Activated CD4-positive, alpha-beta T cell treated with anti-CD3 and anti-CD28 coated beads for 36 hours (primary cell): ENCODE data around the gene TANGO6. TPM values are rescaled to one million over a fixed set of nuclear protein-coding genes. Genes with fewer than 3 reads are reported as not detected.

Source experiments
- ATAC-seq: fragments of 200-7000 bp; cut with Tn5 transposase; one replicate; pipeline ENCODE4 v1.10.0; 2021; ENCODE audit warnings: mild to moderate bottlenecking, moderate library complexity
- CTCF ChIA-PET: fragments of 350-600 bp; sonication (Branson Sonifier 250); formaldehyde crosslinking; loops from one replicate; lab custom pipeline; 2021; ENCODE audit warnings: antibody characterized with exemption; lab: Charles Lee
- POLR2A ChIA-PET: fragments of 350-600 bp; sonication (Branson Sonifier 250); formaldehyde crosslinking; loops from one replicate; lab custom pipeline; 2021; ENCODE audit warnings: antibody characterized with exemption, inconsistent platforms; lab: Charles Lee
- DNase-seq: peaks from one replicate; pipeline ENCODE4 v3.0.0-alpha.2; 2020
- H3K27ac Mint-ChIP-seq: one replicate; pipeline ENCODE4 v1.8.0; 2021; ENCODE audit warnings: mixed read lengths
- H3K27me3 Mint-ChIP-seq: one replicate; pipeline ENCODE4 v1.8.0; 2021; ENCODE audit warnings: mixed read lengths
- H3K36me3 Mint-ChIP-seq: one replicate; pipeline ENCODE4 v1.8.0; 2021; ENCODE audit warnings: low read depth, mixed read lengths
- H3K4me1 Mint-ChIP-seq: one replicate; pipeline ENCODE4 v1.8.0; 2021; ENCODE audit warnings: mixed read lengths
- H3K4me3 Mint-ChIP-seq: one replicate; pipeline ENCODE4 v1.8.0; 2021; ENCODE audit warnings: mild to moderate bottlenecking, moderate library complexity, mixed read lengths
- H3K9me3 Mint-ChIP-seq: one replicate; pipeline ENCODE4 v1.8.0; 2021; ENCODE audit warnings: low read depth, mixed read lengths
- intact Hi-C, 2 experiments: fragments of 100-400 bp; cut with DNase I in 1 of 2; cut with micrococcal nuclease in 1 of 2; formaldehyde crosslinking; loops; one replicate each; pipeline versions ENCODE4 v1.14.2 to v1.15.1; 2022 to 2024; cut with DNase I, micrococcal nuclease
- total RNA-seq, 2 experiments: library from RNA; stranded (reverse); gene quantifications; one replicate each; pipeline ENCODE4 v1.2.3, GENCODE V29; 2021

TANGO6 gene
- total RNA-seq, 2 experiments from 2014 or later, result 29.7 to 31.2 TPM

GRCh38 chr16:69014811-69015210, 171.5 kb downstream of the TANGO6 start:
- H3K9me3 Mint-ChIP-seq, result no peaks in the 10 kb centered on the region
- H3K4me3 Mint-ChIP-seq, result no peak overlapping the region
- DNase-seq, result no peak
- ATAC-seq, result no peak
- POLR2A ChIA-PET, result no interaction called here
- H3K4me1 Mint-ChIP-seq, result peaks cover 8% of the 10 kb centered on the region
- peaks cover 9% of the 10 kb centered on the region for H3K36me3 Mint-ChIP-seq
- no peaks in the 10 kb centered on the region for H3K27me3 Mint-ChIP-seq
- CTCF ChIA-PET, result no interaction called here
- intact Hi-C loops, result no loop called here
- no peak overlapping the region for H3K27ac Mint-ChIP-seq

GRCh38 chr16:69017036-69017783, 173.9 kb downstream of the TANGO6 start:
- Mint-ChIP-seq H3K27ac (no peak overlapping the region), H3K4me3 (no peak overlapping the region), H3K4me1 (peaks cover 8% of the 10 kb centered on the region), H3K36me3 (peaks cover 9% of the 10 kb centered on the region), H3K9me3 (no peaks in the 10 kb centered on the region), H3K27me3 (no peaks in the 10 kb centered on the region)
- ChIA-PET CTCF (interaction anchor here (0.7 kb wide), 1 partner anchor 14 kb away, joined by 3 read pairs; no protein-coding TSS in a partner anchor), POLR2A (no interaction called here)
- peak; percentile 63 for ATAC-seq
- intact Hi-C loops, result no loop called here
- DNase-seq, result no peak

- Mint-ChIP-seq H3K9me3 (no peaks in the 10 kb centered on the region), H3K27ac (no peak overlapping the region), H3K4me3 (no peak overlapping the region), H3K36me3 (peaks cover 9% of the 10 kb centered on the region), H3K4me1 (peaks cover 8% of the 10 kb centered on the region), H3K27me3 (no peaks in the 10 kb centered on the region)
- ATAC-seq (no peak), DNase-seq (no peak)
- ChIA-PET POLR2A (no interaction called here), CTCF (no interaction called here)
- intact Hi-C loops, result no loop called here
Measured at GRCh38 chr16:69019811-69020210, 176.5 kb downstream of the TANGO6 start.

GRCh38 chr16:69029121-69029520, 185.8 kb downstream of the TANGO6 start:
- no peak for ATAC-seq
- ChIA-PET CTCF (interaction anchor here (1.4 kb wide), 1 partner anchor 439 kb away, joined by 3 read pairs; no protein-coding TSS in a partner anchor), POLR2A (interaction anchor here (0.6 kb wide), 1 partner anchor 10 kb away, joined by 3 read pairs; no protein-coding TSS in a partner anchor)
- no peak overlapping the region for H3K27ac Mint-ChIP-seq
- H3K27me3 Mint-ChIP-seq, result no peaks in the 10 kb centered on the region
- intact Hi-C loops, result no loop called here
- peaks cover 24% of the 10 kb centered on the region for H3K36me3 Mint-ChIP-seq
- no peaks in the 10 kb centered on the region for H3K4me1 Mint-ChIP-seq
- H3K4me3 Mint-ChIP-seq, result no peak overlapping the region
- no peaks in the 10 kb centered on the region for H3K9me3 Mint-ChIP-seq
- DNase-seq, result no peak

- Mint-ChIP-seq H3K4me1 (no peaks in the 10 kb centered on the region), H3K27me3 (no peaks in the 10 kb centered on the region), H3K9me3 (no peaks in the 10 kb centered on the region), H3K27ac (no peak overlapping the region), H3K36me3 (peaks cover 11% of the 10 kb centered on the region), H3K4me3 (no peak overlapping the region)
- POLR2A ChIA-PET, result no interaction called here
- ATAC-seq, result no peak
- CTCF ChIA-PET, result interaction anchor here (0.7 kb wide), 1 partner anchor 81 kb away, joined by 3 read pairs; no protein-coding TSS in a partner anchor
- intact Hi-C loops, result no loop called here
- DNase-seq, result no peak
Measured at GRCh38 chr16:69031877-69032301, 188.6 kb downstream of the TANGO6 start.

- H3K27me3 Mint-ChIP-seq, result no peaks in the 10 kb centered on the region
- H3K9me3 Mint-ChIP-seq, result no peaks in the 10 kb centered on the region
- ATAC-seq (no peak), DNase-seq (no peak)
- CTCF ChIA-PET, result interaction anchor here (0.6 to 1.7 kb wide), 3 partner anchors 9 to 503 kb away, joined by 3 to 5 read pairs (median 3); no protein-coding TSS in a partner anchor
- peaks cover 12% of the 10 kb centered on the region for H3K36me3 Mint-ChIP-seq
- POLR2A ChIA-PET, result no interaction called here
- intact Hi-C loops, result no loop called here
- no peak overlapping the region for H3K27ac Mint-ChIP-seq
- H3K4me3 Mint-ChIP-seq, result no peak overlapping the region
- no peaks in the 10 kb centered on the region for H3K4me1 Mint-ChIP-seq
Measured at GRCh38 chr16:69033151-69033949, 190.0 kb downstream of the TANGO6 start.

- Mint-ChIP-seq H3K36me3 (peaks cover 22% of the 10 kb centered on the region), H3K4me3 (no peak overlapping the region), H3K9me3 (no peaks in the 10 kb centered on the region), H3K27me3 (no peaks in the 10 kb centered on the region), H3K27ac (no peak overlapping the region), H3K4me1 (no peaks in the 10 kb centered on the region)
- ATAC-seq (no peak), DNase-seq (no peak)
- CTCF ChIA-PET, result interaction anchor here (1.7 kb wide), 1 partner anchor 250 kb away, joined by 5 read pairs; no protein-coding TSS in a partner anchor
- POLR2A ChIA-PET, result no interaction called here
- intact Hi-C loops, result no loop called here
Measured at GRCh38 chr16:69035375-69035774, 192.0 kb downstream of the TANGO6 start.

- DNase-seq, result no peak
- no peak for ATAC-seq
- Mint-ChIP-seq H3K27ac (no peak overlapping the region), H3K4me1 (no peaks in the 10 kb centered on the region), H3K27me3 (no peaks in the 10 kb centered on the region), H3K4me3 (no peak overlapping the region), H3K36me3 (peaks cover 31% of the 10 kb centered on the region), H3K9me3 (no peaks in the 10 kb centered on the region)
- POLR2A ChIA-PET, result no interaction called here
- intact Hi-C loops, result no loop called here
- CTCF ChIA-PET, result interaction anchor here (0.7 to 1.4 kb wide), 2 partner anchors 87 to 216 kb away, joined by 4 to 8 read pairs; no protein-coding TSS in a partner anchor
Measured at GRCh38 chr16:69036399-69037091, 193.2 kb downstream of the TANGO6 start.

- intact Hi-C loops, result no loop called here
- Mint-ChIP-seq H3K4me1 (no peaks in the 10 kb centered on the region), H3K27me3 (no peaks in the 10 kb centered on the region), H3K9me3 (no peaks in the 10 kb centered on the region), H3K4me3 (no peak overlapping the region), H3K27ac (no peak overlapping the region), H3K36me3 (peaks cover 35% of the 10 kb centered on the region)
- ATAC-seq (no peak), DNase-seq (no peak)
- CTCF ChIA-PET, result interaction anchor here (0.7 to 1.4 kb wide), 2 partner anchors 86 to 215 kb away, joined by 4 to 8 read pairs; no protein-coding TSS in a partner anchor
- POLR2A ChIA-PET, result no interaction called here
Measured at GRCh38 chr16:69037373-69038160, 194.2 kb downstream of the TANGO6 start.

- H3K9me3 Mint-ChIP-seq, result no peaks in the 10 kb centered on the region
- ATAC-seq (no peak), DNase-seq (no peak)
- CTCF ChIA-PET, result no interaction called here
- POLR2A ChIA-PET, result interaction anchor here (0.6 kb wide), 1 partner anchor 11 kb away, joined by 3 read pairs; no protein-coding TSS in a partner anchor
- no peaks in the 10 kb centered on the region for H3K27me3 Mint-ChIP-seq
- no peak overlapping the region for H3K27ac Mint-ChIP-seq
- H3K4me3 Mint-ChIP-seq, result no peak overlapping the region
- intact Hi-C loops, result no loop called here
- peaks cover 39% of the 10 kb centered on the region for H3K36me3 Mint-ChIP-seq
- H3K4me1 Mint-ChIP-seq, result no peaks in the 10 kb centered on the region
Measured at GRCh38 chr16:69039333-69039941, 196.1 kb downstream of the TANGO6 start.
